Glomerular visceral epithelial cell (primary cell): Measurements from ENCODE around the gene L1CAM.

Experiments used
- DNase-seq: peaks from one replicate; pipeline ENCODE4 v3.0.0-alpha.2; 2016; ENCODE audit errors: extremely low spot score

The L1CAM gene

DNA sequence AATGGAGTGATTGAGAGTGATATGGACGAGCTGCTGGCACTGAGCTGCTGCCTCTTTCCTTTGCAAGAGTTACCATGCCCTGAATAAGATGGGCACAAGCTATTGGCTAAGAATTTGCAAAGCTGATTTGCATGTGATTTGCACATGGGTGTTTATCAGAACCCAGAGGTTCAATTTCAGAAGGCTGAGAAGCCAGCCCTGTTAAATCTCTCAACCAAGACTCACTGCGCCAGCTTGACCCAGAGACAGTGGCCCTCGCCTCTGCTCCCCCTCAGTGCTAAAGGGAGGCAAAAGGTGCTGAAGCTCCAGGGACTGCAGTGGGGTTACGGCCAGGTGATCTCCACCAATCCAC is 39.4 kb upstream of the L1CAM start:
- no peak for DNase-seq

DNA sequence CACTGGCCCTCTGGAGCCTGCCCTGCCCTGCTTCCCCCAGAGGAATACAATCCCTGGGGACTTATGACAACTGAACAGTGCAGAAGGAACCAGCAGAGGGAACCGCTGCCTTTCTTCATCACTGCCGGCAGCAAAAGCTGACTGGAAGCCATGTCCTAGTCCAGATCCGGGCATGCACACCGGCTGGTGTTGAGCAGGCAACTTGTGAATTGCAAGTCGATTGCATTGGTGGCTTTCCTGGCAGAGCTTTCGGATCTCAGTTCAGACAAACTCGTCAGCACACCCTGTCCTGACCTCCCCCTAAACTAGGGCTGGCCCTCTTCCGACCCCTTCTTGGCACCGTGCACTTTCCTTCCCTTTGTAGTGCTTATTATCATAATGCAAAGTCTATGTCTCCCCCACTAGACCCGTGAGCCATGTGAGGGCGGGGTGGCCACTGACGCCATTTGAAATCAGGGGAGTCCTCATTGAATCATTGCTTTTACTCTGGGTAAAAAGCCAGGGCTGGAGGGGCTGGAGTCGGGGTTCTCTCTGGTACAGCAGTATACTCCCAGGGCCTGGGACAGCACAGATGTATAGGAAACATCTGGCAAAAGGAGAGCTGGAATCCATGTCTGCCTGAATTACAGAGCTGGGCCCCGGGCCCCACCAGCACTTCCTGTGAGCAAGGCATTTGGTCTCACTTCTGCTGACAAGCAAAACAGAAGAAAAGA is 38.3 kb upstream of the L1CAM start:
- no peak for DNase-seq

DNA sequence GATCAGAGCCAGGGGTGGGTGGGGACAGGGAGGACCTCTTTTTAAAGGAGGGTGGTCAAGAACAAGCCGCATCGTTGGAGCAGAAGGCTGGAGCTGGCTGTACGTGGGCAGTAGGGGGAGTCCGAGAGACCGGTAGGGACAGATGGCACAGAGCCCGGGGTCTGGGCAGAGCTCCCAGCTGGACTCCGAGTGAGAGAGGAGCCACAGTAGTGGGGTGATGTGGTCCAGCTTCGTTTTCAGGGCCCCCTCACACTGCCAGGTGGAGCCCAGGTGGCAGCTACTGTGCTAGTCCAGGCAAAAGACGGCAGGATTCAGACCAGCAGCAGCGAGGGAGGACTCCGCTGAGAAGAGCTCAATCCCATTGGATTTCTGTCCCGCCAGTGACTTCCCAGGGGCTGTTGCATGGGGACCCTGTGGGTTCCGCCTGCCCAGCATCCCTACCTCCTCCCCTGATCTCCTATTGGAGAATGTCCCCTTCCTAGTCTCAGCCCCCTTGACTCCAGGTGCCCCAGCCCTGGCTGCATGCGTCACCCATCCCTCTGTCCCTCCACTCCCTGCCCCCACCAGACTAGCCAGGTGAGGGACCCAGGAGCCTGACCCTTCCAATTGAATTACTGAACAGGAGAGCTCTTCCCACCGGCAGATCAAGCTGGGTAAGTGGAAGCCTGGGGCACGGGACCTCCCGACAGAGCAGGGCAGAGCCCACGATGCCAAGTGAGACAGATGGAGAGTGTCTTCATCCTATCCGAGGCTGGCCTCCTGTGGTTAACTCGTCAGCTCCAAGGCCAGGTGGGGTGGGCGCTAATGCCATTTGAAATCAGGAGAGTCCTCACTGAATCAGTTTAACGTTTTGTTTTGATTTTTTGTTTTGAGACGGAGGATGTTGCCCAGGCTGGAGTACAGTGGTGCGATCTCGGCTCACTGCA is 37.2 kb upstream of the L1CAM start:
- DNase-seq: peak; percentile 53

DNA sequence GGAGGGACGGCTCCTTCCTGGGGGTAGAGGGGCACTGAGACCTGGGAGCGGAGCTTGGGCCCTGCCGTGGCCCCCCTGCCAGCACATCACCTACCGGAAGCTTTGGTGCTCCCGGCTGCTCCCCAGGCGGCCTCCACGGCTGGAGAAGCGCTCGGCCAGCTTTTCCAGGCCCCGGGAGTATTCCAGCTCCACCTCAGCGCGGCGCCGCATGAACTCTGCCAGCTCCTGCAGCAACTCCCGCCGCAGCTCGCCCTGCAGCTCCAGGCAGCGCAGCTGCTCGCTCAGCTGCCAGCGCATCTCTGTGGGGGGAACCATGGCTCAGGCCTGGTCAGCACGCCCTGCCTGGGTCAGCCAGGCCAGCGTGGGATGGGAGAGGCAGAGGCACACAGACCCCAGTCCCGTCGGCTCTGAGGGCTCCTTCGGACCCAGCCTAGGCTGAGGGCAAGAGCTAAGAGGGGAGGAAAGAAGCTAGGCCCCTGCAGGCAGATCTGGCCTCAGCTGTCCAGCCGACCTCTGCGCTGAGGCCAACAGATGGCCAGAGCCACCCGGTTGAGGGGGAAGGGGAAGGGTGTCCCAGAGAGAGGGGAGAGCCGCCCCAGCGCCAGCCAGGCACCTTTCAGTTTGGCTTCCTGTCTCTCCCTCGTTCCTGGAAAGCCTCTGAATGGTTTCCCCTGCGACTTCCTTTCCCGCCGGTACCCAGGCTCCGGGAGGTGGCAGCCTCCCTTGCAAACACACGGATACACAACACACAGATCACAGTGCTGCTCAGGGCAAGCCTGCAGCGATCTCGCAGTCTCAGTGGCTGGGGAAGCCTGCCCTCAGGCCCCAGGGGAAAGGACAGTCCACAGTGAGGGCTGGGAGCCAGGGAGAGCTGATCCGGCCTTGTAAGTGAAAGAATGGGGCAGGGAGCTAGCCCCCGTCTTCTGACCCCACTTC is 35.8 kb upstream of the L1CAM start:
- DNase-seq: no peak

DNA sequence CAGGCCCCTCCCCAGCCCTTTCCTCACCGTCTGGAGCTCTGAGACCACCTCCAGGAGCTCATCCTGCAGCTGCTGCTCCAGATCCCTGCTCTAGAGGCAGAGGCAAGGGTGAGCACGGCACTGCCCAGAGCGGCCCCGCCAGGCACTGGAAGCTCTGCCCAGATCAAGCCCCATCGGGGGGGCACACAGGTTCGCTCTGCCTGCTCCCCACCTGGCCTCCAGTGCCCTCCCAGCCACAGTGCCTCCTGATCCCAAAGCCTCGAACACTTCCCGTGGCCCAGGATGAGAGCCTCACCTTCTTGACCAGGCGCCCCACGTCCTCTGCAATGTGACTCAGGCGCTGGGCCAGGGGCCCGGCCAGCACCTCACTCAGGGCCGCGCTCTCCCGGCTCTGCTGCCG is 35.1 kb upstream of the L1CAM start:
- no peak for DNase-seq

DNA sequence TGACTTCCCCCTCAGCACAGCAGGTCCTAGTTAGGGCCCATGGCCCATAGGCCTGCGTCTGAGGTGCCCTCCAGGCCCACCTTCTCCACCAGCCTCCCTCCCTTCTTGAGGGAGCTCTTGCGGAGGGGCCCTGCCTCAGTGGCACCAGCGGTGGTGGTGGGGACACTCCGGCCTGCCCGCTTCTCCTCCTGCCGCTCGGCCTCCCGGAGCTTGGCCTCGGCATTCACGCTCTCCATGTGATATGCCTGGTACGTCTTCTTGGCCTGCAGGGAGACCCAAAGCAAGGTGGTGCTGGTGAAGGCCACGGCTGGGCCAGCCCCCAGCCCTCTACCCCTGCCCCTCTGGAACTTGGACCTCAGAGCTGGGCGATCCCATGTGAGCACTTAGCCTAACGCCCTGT is 34.6 kb upstream of the L1CAM start:
- DNase-seq: no peak

DNA sequence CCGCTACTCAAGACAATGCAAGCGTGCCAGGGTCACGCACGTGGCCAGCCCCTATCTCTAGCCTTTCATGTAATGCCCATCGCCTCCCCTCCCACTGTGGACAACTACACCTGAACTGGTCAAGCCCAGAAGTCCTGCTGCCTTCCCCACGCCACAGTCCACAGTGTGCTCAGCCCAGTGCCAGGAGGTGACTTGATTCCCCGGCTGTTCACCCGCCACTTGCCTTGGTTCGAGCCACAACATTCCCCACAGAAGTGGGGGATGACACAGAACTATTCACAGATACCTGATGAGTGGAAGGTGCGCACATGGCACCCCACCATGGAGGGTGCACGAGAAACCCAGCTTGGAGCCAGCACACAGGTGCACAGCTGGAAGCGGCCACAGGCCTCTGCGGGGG is 33.3 kb upstream of the L1CAM start:
- DNase-seq: no peak

DNA sequence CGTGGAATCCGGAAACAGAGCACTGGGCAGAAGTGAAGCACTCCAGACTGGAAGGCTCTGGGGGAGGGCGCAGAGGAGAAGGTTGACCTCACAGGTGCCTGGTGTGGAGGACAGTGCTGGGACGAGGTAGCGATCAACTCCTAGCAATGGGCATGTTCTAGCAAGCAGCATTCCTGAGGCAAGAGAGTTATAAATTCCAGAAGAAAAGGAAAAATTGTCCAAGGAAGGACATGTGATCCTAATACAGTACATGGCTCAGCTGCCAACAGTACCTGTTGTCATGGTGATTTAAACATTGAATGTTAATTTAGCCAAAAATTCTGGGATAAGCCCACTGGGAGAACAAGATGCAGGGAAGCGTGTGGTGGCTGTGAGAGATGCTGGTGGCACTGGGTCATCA is 31.9 kb upstream of the L1CAM start:
- DNase-seq: no peak

DNA sequence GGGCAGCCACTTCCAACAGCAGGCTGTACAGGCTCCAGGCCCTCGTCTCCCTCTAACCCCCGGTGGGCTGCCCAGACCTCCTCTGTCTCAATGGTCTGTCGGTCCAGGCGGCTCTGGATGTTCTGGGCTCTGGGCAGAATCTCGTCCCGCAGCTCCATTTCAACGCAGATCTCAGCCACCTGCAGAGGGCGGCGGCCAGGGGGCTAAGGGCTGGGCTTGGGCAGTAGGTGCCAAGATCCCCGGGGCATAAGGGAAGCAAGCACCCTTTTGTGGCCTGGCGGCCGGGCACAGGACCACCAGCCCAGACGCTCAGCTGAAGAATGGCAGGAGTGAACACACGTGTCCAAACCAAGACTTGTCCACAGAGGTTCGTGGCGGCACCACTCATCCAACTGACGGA is 27.7 kb upstream of the L1CAM start:
- DNase-seq: no peak

DNA sequence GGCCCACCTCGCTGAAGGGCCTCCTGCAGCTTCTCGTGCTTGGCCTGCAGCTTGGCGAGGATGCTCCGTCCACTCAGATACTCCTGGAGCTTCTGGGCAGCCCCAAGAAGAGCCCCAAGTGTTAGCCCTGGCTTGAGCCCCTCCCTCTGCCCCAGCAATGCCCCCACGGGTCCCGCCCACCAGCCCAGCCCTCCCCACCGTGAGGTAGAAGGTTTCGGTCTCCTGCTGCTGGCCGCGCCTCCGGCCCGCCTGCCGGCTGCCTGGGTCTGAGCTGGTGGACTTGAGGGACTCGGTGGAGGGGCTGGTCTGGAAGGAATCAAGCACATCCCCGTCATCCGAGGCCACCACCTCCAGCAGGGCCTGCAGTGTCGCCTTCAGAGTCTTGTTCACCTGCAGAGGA is 27.2 kb upstream of the L1CAM start:
- no peak for DNase-seq

DNA sequence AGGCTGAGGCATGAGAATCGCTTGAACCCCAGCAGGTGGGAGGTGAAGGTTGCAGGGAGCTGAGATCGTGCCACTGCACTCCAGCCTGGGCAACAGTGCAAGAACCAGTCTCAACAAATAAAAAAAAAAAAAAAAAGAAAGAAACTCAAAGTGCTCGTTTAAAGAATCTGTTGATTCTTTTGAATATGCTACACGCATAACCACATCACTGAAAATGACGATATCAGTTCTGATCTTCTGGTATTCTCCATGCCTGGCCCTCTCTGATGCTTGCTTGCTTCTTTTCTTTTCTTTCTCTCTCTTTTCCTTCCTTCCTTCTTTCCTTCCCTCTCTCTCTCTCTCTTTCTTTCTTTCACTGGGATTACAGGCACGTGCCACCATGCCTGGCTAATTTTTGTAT is 25.8 kb upstream of the L1CAM start:
- no peak for DNase-seq

DNA sequence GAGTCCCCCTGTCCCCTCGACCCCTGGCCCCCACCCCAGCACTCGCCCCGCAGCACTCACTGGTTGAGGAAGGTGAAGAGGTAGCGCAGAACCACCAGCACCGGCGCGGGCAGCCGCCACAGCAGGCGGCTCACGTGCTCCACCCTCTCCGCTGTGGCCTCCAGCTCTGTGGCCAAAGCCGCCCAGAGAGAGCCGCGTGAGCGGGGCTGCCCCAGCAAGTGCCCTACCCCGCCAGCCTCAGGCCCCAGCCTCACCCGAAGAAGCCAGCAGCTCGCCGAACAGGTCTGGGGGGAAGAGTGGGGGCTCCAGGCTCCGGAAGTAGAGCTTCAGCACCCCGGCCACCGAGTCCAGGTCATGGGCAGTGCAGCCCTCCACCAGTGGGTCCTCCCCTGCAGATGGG is 24.5 kb upstream of the L1CAM start:
- no peak for DNase-seq

DNA sequence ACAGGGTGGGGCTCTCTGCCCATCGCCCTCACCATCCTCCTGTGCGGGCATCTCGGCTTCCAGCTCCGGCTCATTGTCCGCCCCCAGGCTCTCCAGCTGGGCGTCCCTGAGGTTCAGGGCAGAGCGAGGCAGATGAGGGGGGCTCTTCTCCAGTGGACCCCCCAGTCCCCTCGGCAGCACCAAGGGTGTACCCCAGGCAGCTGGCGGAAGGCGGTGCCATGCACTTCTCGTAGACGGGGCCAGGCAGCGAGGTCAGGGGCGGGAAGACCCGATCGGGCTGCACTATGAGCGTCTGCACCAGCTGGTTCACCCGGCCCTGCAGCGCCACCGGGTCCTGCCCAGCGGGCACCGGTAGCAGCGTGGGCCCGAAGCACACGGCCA is 24.0 kb upstream of the L1CAM start:
- no peak for DNase-seq

DNA sequence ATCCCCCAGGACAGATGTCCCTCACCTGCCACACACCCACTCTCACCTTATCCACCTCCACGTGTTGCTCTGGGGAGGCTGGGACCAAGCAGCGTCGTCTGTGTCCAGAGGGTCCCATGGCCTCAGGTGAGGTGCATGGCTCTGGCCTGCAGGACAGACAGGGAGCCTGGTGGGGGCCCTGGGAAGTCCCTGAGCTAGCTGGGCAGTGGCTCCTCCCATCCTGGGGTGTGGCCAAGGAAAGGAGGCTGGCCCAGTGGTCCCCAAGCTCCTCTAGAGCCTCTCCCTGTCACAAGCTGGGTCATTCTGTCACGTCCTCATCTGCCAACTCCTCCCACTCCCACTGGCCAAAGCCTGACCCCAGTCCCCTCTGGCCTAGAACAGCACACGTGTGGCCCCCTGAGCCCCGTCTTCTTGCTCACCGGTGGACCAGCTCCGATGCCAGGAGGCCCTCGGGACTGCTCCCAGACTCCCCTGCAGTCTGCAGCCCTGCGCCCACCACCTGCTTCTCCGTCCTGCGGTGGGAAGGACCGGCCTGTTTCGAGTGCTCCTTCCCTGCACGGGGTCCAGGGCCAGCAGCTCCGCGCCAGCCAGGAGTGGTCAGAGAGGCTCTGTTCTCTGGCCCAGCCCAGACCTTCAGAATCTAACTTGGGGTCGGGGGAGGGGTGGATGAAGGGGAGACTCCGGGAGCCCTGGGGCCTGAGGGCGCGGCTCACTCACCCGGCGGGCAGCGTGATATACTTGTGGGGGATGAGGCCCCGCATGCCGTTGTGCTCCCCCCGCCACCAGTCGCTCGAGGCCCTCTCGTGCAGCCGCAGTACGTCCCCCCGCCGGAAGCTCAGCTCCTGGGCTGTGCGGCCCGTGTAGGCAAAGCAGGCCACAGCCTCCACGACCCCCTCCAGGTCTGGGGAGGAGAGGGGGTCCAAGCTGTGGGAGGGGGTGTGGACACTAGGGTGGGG is 23.3 kb upstream of the L1CAM start:
- peak; percentile 10 for DNase-seq

DNA sequence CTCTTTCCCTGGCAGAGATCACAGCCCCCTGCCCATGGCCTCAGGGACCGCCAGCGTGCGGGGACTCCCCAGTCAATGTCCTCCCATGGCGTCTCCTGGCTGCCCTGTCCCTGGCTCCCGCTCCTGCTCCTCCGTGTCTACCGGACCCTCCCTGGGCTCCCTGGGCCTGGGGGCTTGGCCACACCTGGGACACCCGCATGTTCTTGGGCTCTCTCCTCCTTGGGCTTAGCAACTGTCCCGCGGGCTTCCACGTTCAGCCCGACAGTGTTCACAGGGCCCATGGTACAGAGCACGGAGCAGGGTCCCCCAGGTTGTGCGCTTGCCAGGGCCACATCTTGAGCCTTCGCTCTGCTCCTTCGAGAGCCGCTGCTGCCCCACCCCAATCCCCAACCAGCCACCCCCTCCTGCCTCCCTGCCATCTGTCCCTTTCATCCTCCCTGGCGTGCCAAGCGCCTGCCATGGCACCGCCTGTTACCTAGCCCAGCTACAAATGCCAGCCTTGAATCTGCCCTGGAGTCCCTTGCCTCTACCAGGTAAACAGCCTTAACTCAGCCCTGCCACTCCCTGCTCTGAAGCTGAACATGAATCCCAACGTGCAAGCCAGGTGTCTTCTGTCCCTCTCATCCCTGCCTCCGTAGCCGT is 22.4 kb upstream of the L1CAM start:
- no peak for DNase-seq

DNA sequence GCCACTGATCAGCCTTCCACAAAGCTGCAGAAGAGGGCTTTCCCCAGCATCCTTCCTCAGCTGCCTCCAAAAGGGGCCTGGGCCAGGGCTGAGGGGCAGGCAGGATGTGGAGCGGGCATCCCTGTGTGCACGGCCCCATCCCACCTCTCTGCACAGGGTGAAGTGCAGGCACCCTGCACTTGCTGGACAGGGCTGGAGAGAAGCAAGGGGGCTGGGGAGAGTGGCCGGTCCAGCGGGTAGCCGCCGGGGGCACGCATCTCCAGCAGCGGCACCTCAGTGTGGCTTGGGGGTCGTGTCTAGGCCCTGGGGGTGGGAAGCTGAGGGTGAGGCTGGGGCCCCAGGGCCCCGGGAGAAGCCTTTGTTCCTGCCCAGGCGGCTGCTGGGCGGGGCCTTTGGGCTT is 21.5 kb upstream of the L1CAM start:
- no peak for DNase-seq

DNA sequence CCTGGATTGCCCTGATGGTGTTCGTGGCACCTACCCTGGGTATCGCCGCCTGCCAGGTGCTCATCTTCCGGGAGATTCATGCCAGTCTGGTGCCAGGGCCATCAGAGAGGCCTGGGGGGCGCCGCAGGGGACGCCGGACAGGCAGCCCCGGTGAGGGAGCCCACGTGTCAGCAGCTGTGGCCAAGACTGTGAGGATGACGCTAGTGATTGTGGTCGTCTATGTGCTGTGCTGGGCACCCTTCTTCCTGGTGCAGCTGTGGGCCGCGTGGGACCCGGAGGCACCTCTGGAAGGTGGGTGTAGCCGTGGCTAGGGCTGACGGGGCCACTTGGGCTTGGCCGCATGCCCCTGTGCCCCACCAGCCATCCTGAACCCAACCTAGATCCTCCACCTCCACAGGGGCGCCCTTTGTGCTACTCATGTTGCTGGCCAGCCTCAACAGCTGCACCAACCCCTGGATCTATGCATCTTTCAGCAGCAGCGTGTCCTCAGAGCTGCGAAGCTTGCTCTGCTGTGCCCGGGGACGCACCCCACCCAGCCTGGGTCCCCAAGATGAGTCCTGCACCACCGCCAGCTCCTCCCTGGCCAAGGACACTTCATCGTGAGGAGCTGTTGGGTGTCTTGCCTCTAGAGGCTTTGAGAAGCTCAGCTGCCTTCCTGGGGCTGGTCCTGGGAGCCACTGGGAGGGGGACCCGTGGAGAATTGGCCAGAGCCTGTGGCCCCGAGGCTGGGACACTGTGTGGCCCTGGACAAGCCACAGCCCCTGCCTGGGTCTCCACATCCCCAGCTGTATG is 20.3 kb upstream of the L1CAM start:
- no peak for DNase-seq

DNA sequence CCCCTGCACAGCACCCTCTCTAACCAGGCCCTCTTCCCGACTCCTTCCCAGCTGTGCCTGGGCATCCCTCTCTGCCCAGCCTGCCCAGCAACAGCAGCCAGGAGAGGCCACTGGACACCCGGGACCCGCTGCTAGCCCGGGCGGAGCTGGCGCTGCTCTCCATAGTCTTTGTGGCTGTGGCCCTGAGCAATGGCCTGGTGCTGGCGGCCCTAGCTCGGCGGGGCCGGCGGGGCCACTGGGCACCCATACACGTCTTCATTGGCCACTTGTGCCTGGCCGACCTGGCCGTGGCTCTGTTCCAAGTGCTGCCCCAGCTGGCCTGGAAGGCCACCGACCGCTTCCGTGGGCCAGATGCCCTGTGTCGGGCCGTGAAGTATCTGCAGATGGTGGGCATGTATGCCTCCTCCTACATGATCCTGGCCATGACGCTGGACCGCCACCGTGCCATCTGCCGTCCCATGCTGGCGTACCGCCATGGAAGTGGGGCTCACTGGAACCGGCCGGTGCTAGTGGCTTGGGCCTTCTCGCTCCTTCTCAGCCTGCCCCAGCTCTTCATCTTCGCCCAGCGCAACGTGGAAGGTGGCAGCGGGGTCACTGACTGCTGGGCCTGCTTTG is 19.6 kb upstream of the L1CAM start:
- DNase-seq: no peak
